ENCODE data around the gene ZFTA.

Gene ZFTA

GRCh38 chr11:63749624-63750023 is 19.0 kb downstream of the ZFTA start:
- DNase-seq (ENCODE audit: low read depth) = no peak

- DNase-seq (ENCODE audit: low read depth) = no peak
These were observed 21.6 kb downstream of the ZFTA start for GRCh38 chr11:63747011-63747410.

- DNase-seq (ENCODE audit: low read depth) = no peak
These were observed 23.0 kb downstream of the ZFTA start for GRCh38 chr11:63745304-63746170.

GRCh38 chr11:63738720-63739360 is 29.7 kb downstream of the ZFTA start:
- peak; percentile 49 for DNase-seq (ENCODE audit: low read depth)

GRCh38 chr11:63737718-63738117 is 30.9 kb downstream of the ZFTA start:
- no peak for DNase-seq (ENCODE audit: low read depth)

- DNase-seq (ENCODE audit: low read depth) = no peak
These were observed 31.7 kb downstream of the ZFTA start for GRCh38 chr11:63736864-63737263.

- no peak for DNase-seq (ENCODE audit: low read depth)
These were observed 39.2 kb downstream of the ZFTA start for GRCh38 chr11:63729326-63729725.

- DNase-seq (ENCODE audit: low read depth) = no peak
These were observed 48.0 kb downstream of the ZFTA start for GRCh38 chr11:63720611-63721010.

- no peak for DNase-seq (ENCODE audit: low read depth)
These were observed 48.6 kb downstream of the ZFTA start for GRCh38 chr11:63719987-63720386.

GRCh38 chr11:63719001-63719400 is 49.6 kb downstream of the ZFTA start:
- no peak for DNase-seq (ENCODE audit: low read depth)
